ENCODE measurements around the gene KLF11.

- TF ChIP-seq POLR2A (IDR thresholded peaks at IDR 0.05; ENCODE audit: low read depth, low read length) (no peak), POLR2AphosphoS5 (IDR thresholded peaks at IDR 0.05; ENCODE audit: low read depth, low read length) (no peak), SPI1 (IDR thresholded peaks at IDR 0.05; ENCODE audit: low read depth, low read length) (no peak), POU2F2 (IDR thresholded peaks at IDR 0.05; ENCODE audit: low read depth, low read length) (no peak), TAF1 (IDR thresholded peaks at IDR 0.05; ENCODE audit: low read depth, low read length) (no peak), PAX5 (IDR thresholded peaks at IDR 0.05; ENCODE audit: insufficient read depth, low read length, severe bottlenecking) (no peak)
These were observed 35.9 kb upstream of the KLF11 start for GRCh38 chr2:10007435-10007834.

All from GM12891 (cell line).